ENCODE data around the gene RNF213.

Gene RNF213

DNA sequence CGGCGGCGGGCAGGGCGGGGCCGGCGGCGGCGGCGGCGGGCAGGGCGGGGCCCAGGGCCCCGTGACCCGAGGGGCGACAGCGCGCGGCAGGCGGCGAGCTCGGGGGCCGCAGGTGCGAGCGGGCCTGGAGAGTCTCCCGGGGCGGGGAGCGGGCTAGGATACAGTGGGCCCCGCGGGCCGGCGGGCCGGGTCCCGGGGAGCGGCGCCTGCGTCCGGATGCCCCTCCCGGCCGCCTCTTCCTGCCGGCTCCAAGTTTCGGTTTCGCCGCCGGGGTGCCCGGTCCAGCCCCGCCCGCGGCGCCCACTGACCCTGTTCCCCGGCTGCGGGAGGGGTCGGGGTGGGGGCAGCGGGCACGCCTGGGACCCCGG, at the start of gene RNF213:
TSS of gene RNF213 (plus strand) at position 62 of the 368 bp plus-strand sequence. CDS start 2,830 bp downstream, outside the sequence.
- DNase-seq, result peak; percentile 40
- in situ Hi-C loops (cut with HindIII; ENCODE audit: low pct_ligation_motif_present, low pct_unique_long_range_greater_than_20kb, low sequenced_read_pairs), result no loop called here

DNA sequence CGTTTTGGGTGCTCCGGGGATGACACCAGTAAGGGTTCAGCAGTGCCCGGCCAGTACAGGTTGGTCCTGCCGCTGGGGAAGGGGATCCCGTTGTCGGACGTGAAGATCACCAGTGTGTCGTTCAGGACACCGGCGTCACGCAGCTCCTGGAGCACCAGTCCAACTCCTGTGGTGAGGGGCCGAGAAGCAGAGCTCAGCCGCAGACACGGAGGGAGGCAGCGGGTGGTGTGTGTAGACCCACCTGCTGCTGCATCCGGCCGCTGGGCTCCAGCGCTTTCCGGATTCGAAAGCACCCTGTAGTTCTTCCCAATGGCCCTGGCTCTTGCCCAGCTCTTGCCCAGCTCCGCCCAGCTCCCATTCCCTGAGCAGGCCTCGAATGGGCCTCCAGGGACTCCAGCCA, 48.5 kb upstream of the RNF213 start:
- DNase-seq, result no peak
- in situ Hi-C loops (cut with HindIII; ENCODE audit: low pct_ligation_motif_present, low pct_unique_long_range_greater_than_20kb, low sequenced_read_pairs), result no loop called here

- DNase-seq, result no peak
- in situ Hi-C loops (cut with HindIII; ENCODE audit: low pct_ligation_motif_present, low pct_unique_long_range_greater_than_20kb, low sequenced_read_pairs), result no loop called here
Observed at GRCh38 chr17:80212511-80212910, 48.1 kb upstream of the RNF213 start.

DNA sequence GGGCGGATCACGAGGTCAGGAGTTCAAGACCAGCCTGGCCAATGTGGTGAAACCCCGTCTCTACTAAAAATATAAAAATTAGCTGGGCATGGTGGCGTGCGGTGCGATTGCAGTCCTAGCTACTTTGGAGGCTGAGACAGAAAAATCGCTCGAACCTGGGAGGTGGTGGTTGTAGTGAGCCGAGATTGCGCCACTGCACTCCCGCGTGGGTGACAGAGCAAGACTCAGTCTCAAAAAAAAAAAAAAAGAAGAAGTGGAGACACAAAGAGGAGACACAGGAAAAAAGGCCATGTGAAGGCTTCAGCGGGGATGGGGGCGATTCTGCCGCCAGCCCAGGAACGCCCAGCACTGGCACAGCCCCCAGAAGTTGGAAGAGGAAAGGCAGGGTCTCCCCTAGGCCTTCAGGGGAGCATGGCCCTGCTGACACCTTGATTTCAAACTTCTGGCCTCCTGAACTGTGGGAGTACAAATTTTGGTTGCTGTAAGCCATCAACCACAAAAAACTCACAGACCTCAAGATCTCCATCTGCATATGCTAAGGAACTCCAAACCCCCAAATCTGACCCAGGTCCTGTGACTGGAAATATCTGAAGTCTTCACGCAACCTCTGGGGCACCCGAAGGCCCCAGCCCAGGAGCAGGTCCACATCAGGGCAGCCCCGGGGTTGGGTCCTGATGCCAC, 47.5 kb upstream of the RNF213 start:
- in situ Hi-C loops (cut with HindIII; ENCODE audit: low pct_ligation_motif_present, low pct_unique_long_range_greater_than_20kb, low sequenced_read_pairs), result no loop called here
- no peak for DNase-seq

DNA sequence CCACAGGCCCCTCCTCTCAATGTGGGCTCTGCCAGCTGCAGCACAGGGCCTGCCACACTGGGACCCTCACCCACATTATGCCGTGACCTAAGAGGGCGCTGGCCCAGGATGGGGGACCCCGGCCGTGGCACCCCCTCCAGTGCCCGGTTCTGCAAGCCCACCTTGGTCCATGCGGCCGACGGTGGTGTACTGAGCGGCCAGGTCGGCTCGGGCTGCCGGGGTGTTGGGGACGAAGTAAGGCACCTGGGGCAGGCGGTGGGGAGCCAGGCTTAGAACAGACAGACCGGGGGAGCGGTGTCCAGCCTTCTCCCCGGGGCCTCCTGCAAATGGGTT, 47.0 kb upstream of the RNF213 start:
- in situ Hi-C loops (cut with HindIII; ENCODE audit: low pct_ligation_motif_present, low pct_unique_long_range_greater_than_20kb, low sequenced_read_pairs), result no loop called here

GRCh38 chr17:80214012-80214877, 46.4 kb upstream of the RNF213 start:
- DNase-seq, result no peak
- in situ Hi-C loops (cut with HindIII; ENCODE audit: low pct_ligation_motif_present, low pct_unique_long_range_greater_than_20kb, low sequenced_read_pairs), result no loop called here

More for the DNA sequence above, 47.0 kb upstream of the RNF213 start:
- DNase-seq, result no peak

DNA sequence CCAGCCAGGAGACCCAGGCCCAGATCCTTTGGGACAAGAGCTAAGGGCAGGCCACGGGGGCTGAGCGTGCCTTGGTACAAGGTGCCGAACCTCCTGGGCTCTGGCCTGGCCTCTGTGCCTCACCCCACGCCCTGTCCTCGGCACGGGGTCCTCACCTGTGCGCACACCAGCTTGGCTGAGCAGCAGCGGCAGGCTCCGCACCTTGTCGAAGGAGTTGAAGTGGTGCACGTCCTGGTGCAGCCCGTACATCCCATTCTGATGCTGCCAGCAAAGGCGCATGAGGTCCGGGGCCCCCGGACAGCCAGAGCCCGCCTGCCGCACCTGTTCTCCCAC, 45.8 kb upstream of the RNF213 start:
- in situ Hi-C loops (cut with HindIII; ENCODE audit: low pct_ligation_motif_present, low pct_unique_long_range_greater_than_20kb, low sequenced_read_pairs), result no loop called here
- DNase-seq, result no peak

DNA sequence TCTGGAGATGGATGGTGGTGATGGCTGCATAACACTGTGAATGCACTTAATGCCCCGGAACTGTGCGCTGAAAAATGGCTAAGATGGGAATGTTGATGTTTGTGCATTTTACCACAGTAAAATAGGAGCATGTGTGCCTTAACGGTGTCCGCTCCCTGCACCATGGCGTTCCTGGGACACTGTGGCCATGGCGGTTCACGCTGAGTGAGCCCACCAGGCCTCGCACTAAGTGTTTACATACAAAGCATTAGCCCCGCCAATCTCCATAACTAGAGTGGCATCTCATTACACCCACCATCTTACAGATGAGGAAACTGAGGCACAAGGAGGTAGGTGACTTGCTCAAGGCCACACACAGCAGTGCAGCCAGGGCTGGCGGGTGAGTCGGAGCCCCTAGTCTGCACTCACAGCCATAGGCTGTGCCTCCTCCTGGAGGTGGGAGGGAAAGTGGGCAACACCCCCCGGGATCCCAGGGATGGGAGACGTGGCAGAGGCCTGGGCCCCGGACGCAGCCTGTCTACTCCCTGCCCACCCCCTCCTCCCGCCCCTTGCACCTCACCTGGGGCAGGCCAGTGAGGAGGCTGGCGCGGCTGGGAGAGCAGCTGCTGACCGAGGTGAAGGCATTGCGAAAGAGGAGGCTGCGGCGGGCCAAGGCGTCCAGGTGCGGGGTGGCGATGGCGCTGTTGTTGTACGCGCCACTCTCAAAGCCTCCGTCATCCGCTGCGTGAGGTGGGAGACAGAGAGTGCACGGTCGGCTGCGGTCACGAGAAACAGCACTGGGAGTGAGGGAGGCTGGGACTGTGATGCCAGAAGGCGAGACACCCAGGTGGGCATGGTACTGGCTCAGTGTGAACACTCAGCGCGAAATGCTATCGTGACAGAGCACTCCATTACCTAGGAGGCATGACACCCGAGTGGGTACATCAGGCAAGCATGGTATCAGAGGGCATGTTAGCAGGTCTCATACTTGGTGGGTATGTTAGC, 43.9 kb upstream of the RNF213 start:
- in situ Hi-C loops (cut with HindIII; ENCODE audit: low pct_ligation_motif_present, low pct_unique_long_range_greater_than_20kb, low sequenced_read_pairs), result no loop called here
- no peak for DNase-seq

DNA sequence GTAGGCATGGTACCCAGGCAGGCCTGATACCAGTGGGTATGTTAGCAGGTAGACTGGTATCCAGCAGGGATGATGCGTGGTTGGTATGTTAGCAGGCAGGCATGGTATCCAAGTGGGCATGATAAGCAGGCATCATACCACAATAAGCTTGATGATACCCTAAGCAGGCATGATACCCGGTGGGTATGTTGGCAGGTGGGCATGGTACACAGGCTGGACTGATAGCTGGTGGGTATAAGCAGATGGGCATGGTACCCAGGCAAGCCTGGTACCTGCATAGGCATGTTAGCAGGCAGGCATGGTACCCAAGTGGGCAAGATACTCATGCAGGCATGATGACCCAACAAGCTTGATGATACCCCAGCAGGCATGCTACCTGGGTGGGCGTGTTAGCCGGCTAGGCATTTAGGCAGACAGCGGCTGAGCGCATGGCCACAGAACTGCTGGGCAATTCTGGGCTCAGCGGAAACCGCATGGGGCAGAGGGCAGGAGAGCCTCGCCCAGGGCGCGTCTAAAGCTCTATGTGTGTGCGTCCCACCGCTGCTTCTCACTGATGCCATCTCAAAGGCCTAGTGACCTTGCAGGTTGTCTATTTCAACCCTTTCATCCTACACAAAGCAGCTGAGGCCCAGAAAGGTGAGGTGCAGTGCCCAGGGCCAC, 42.8 kb upstream of the RNF213 start:
- in situ Hi-C loops (cut with HindIII; ENCODE audit: low pct_ligation_motif_present, low pct_unique_long_range_greater_than_20kb, low sequenced_read_pairs), result no loop called here
- DNase-seq, result no peak

DNA sequence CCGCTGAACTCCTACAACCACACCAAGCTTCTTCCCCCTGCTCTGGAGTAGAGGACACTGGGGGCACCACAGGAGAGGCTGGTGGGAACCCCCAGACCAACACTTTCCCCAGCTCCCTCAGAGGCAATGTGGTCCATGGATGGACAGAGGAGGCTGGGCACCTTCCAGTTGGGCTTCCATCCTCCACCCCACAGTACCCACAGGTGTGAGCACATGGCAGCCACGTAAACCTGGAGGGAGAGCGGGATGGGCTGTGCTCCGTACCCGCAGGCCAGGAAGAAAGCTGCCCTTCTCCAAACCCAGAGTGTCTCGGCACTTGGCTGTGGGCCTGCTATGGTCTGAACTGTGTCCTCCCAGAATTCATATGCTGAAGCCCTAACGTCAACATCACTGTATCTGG, 42.3 kb upstream of the RNF213 start:
- no peak for DNase-seq
- in situ Hi-C loops (cut with HindIII; ENCODE audit: low pct_ligation_motif_present, low pct_unique_long_range_greater_than_20kb, low sequenced_read_pairs), result no loop called here

DNA sequence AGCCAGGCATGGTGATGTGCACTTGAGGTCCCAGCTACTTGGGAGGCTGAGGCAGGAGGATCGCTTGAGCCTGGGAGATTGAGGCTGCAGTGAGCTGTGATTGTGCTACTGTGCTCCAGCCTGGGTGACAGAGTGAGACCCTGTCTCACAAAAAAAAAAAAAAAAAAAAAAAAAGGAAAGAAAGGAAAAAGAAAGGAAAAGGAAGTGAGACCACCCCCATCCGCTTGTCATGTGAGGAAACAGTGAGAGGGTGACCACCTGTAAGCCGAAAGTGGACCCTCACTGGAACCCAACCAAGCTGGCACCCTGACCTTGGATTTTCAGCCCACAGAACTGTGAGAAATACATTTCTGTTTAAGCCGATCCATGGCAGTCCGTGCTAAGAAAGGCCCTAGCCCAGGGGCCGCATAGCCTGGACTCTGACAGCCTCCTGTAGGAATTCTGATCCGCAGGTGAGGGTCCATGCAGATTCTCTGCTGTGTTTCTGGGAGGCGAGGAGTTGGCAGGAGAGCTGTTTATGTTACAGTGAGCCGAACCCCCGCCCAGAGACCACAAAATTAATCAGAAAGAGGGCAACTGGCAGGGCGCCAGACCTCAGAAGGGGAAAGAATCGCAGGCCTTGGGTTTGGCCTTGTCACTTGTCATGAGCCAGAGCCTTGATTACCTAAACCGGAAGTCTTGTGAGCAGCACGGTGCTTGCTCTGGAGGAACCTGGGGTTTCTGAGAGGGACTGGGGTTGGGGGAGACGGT, 41.5 kb upstream of the RNF213 start:
- in situ Hi-C loops (cut with HindIII; ENCODE audit: low pct_ligation_motif_present, low pct_unique_long_range_greater_than_20kb, low sequenced_read_pairs), result no loop called here
- DNase-seq, result peak; percentile 85

- peak; percentile 10 for DNase-seq
- in situ Hi-C loops (cut with HindIII; ENCODE audit: low pct_ligation_motif_present, low pct_unique_long_range_greater_than_20kb, low sequenced_read_pairs), result no loop called here
Observed at GRCh38 chr17:80219763-80220053, 40.9 kb upstream of the RNF213 start.

DNA sequence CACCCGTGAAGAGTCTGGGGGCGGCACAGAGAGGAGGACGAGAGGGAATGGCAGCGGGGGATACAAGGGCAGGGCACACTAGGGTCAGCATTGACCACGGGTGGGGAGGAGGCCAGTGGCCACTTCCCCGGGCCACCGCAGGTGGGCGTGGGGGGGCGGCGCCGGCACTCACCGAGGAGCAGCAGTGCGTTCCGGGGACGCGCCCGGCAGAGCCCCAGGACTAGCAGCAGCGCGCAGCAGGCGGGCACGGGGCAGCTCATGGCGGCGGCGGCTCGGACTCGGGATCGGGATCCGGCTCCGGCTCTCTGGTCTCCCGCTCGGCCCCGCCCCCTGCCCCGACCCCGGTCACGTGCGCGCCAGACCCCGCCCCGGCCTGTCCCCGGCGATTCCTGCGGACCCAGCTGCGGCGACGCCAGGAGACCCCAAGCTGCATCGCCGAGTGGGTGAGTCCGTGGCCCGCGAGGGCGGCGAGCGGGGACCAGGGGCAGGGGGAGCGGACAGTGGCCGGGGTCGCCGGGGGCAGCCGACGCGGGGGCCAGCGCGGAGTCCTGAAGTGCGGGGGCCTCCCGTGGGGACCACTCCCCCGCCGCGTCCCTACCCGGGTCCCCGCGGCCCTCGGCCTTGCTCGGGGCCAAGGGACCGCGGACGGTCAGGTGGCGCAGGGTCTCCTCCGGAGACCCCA, 40.5 kb upstream of the RNF213 start, which contains the start of the genes SGSH and SLC26A11:
TSS of gene SGSH (minus strand) at position 280 of the 682 bp plus-strand sequence. CDS start at position 260, 20 bp downstream.
TSS of gene SLC26A11 (plus strand) at position 374 of the 682 bp plus-strand sequence. CDS start 1,134 bp downstream, outside the sequence.
- peak; percentile 68 for DNase-seq
- in situ Hi-C loops (cut with HindIII; ENCODE audit: low pct_ligation_motif_present, low pct_unique_long_range_greater_than_20kb, low sequenced_read_pairs), result no loop called here

- peak; percentile 16 for DNase-seq
Observed at GRCh38 chr17:80220736-80221215, 39.9 kb upstream of the RNF213 start.

DNA sequence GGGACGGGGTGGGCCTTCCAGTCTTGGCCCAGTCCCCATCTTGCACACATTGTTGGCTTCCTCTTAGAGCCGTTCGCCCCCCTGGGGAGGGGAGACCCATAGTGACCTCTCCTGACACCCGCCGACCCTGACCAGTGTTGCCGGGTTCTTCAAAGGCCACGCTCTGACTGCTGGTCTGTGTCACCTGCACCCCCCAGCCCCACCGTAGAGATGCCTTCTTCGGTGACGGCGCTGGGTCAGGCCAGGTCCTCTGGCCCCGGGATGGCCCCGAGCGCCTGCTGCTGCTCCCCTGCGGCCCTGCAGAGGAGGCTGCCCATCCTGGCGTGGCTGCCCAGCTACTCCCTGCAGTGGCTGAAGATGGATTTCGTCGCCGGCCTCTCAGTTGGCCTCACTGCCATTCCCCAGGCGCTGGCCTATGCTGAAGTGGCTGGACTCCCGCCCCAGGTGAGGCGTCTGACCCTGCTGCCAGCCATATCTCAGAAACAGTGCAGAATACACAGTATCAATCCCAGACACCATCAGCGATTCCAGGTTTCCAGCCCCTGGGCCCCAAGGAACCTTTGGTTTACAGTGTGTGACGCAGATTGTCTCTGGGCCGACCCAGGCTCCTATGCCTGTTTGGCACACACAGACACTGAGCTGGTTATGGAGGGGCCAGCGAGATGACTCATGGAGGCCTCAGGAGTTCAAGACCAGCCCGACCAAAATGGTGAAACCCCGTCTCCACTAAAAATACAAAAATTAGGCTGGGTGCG, 39.1 kb upstream of the RNF213 start:
- no peak for DNase-seq
- in situ Hi-C loops (cut with HindIII; ENCODE audit: low pct_ligation_motif_present, low pct_unique_long_range_greater_than_20kb, low sequenced_read_pairs), result no loop called here

More at GRCh38 chr17:80220736-80221215, 39.9 kb upstream of the RNF213 start:
- in situ Hi-C loops (cut with HindIII; ENCODE audit: low pct_ligation_motif_present, low pct_unique_long_range_greater_than_20kb, low sequenced_read_pairs), result no loop called here

DNA sequence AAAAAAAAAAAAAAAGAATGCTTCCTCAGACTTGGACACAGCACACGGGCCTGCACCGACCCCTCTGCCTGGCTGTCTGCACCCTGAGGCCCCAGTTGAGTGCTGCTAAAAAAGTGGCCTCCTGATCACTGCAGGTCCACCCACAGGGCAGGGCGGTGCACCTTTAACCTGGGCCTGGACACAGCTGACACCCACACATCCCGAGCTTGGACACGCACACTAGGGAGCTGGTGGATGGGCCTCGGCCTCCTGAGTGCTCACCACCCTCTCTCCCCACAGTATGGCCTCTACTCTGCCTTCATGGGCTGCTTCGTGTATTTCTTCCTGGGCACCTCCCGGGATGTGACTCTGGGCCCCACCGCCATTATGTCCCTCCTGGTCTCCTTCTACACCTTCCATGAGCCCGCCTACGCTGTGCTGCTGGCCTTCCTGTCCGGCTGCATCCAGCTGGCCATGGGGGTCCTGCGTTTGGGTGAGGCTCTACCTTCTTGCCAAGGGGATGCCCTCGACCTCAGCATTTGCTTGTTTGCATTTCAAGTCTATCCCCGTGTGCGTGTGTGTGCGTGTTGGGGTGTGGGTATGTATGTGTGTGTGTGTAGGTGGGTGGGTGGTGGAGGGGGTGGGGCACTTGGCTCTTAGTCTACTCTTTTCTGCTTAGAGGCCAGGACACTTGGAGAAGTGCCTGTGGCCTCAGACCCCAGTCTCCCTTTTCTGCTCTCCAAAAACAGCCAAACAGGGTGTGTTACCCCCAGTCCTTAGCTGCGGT, 38.1 kb upstream of the RNF213 start:
- DNase-seq, result no peak

More for the DNA sequence above, 38.1 kb upstream of the RNF213 start:
- in situ Hi-C loops (cut with HindIII; ENCODE audit: low pct_ligation_motif_present, low pct_unique_long_range_greater_than_20kb, low sequenced_read_pairs), result no loop called here
